Adrenal gland (tissue), 5 donors: ENCODE measurements around the gene FKRP.

Experiments
- CTCF ChIP-seq, 6 experiments: fragments of 450-650 bp in 4 of 6; fragments of 200-600 bp in 2 of 6; sonication (generic) in 1 of 6; IDR thresholded peaks; 1 replicate in 5 of 6; 2 replicates in 1 of 6; pipeline versions ENCODE4 v1.5.1 to v1.8.0; 2016 to 2021; ENCODE audit warnings: antibody characterized with exemption in 6 of 6, mild to moderate bottlenecking in 2 of 6, moderate library complexity in 1 of 6
- POLR2A ChIP-seq, 2 donors: fragments of 450-650 bp; IDR thresholded peaks; one replicate each; pipeline ENCODE4 v1.6.1; 2017; ENCODE audit warnings: antibody characterized with exemption in 2 of 2, mild to moderate bottlenecking in 2 of 2, moderate library complexity in 1 of 2
- donor health status: DM: no; HTN: no; CAD: no.

GRCh38 chr19:46737761-46738171 lies 8.1 kb upstream of the FKRP start:
- TF ChIP-seq CTCF (IDR thresholded peaks at IDR 0.05) (no peak), POLR2A (IDR thresholded peaks at IDR 0.05) (no peak)
